ENCODE results near the gene LMBRD2.

LMBRD2 gene

GRCh38 chr5:36105819-36106218 lies 45.9 kb downstream of the LMBRD2 start:
- no peak for DNase-seq (ENCODE audit: low read depth)

GRCh38 chr5:36099748-36100147 lies 51.9 kb downstream of the LMBRD2 start:
- no peak for DNase-seq (ENCODE audit: low read depth)

GRCh38 chr5:36096486-36096885 lies 55.2 kb downstream of the LMBRD2 start:
- no peak for DNase-seq (ENCODE audit: low read depth)

GRCh38 chr5:36089989-36090388 lies 61.7 kb downstream of the LMBRD2 start:
- DNase-seq (ENCODE audit: low read depth), result no peak

GRCh38 chr5:36079200-36079781 lies 72.4 kb downstream of the LMBRD2 start:
- no peak for DNase-seq (ENCODE audit: low read depth)

- DNase-seq (ENCODE audit: low read depth), result no peak
Measured at GRCh38 chr5:36078430-36078829, 73.3 kb downstream of the LMBRD2 start.

GRCh38 chr5:36073595-36074216 lies 78.0 kb downstream of the LMBRD2 start:
- DNase-seq (ENCODE audit: low read depth), result no peak

- no peak for DNase-seq (ENCODE audit: low read depth)
Measured at GRCh38 chr5:36070687-36071571, 80.8 kb downstream of the LMBRD2 start.

GRCh38 chr5:36068751-36069281 lies 82.9 kb downstream of the LMBRD2 start:
- DNase-seq (ENCODE audit: low read depth), result no peak

- no peak for DNase-seq (ENCODE audit: low read depth)
Measured at GRCh38 chr5:36066540-36067210, 85.0 kb downstream of the LMBRD2 start, which contains the start of gene UGT3A2. TSS of gene UGT3A2 (minus strand) at chr5:36066882. CDS start at chr5:36066789, 93 bp downstream.

- DNase-seq (ENCODE audit: low read depth), result no peak
Measured at GRCh38 chr5:36066001-36066539, 85.6 kb downstream of the LMBRD2 start.

GRCh38 chr5:36060420-36060887 lies 91.2 kb downstream of the LMBRD2 start:
- DNase-seq (ENCODE audit: low read depth), result no peak

GRCh38 chr5:36059571-36060419 lies 91.9 kb downstream of the LMBRD2 start:
- no peak for DNase-seq (ENCODE audit: low read depth)

- no peak for DNase-seq (ENCODE audit: low read depth)
Measured at GRCh38 chr5:36058776-36059175, 92.9 kb downstream of the LMBRD2 start.

GRCh38 chr5:36057386-36057785 lies 94.3 kb downstream of the LMBRD2 start:
- DNase-seq (ENCODE audit: low read depth), result no peak

GRCh38 chr5:36056422-36056821 lies 95.3 kb downstream of the LMBRD2 start:
- no peak for DNase-seq (ENCODE audit: low read depth)

- no peak for DNase-seq (ENCODE audit: low read depth)
Measured at GRCh38 chr5:36055984-36056383, 95.7 kb downstream of the LMBRD2 start.

GRCh38 chr5:36054647-36055046 lies 97.0 kb downstream of the LMBRD2 start:
- no peak for DNase-seq (ENCODE audit: low read depth)

- no peak for DNase-seq (ENCODE audit: low read depth)
Measured at GRCh38 chr5:36052538-36052937, 99.1 kb downstream of the LMBRD2 start.

GRCh38 chr5:36049949-36050348 lies 101.7 kb downstream of the LMBRD2 start:
- DNase-seq (ENCODE audit: low read depth), result no peak

All from stimulated activated CD8-positive, alpha-beta memory T cell treated with anti-CD3 and anti-CD28 coated beads, Interleukin-15, amount 100 ng/mL, for 1 hour (primary cell).